Motor neuron (in vitro differentiated cells): ENCODE results near the gene PLOD2. TPM values are rescaled to one million over a fixed set of nuclear protein-coding genes. Genes with fewer than 3 reads are reported as not detected.
"Not testable (repeated sequence)": the region's sequence is repeated elsewhere in the genome, so short reads cannot be mapped to it uniquely, and the experiment has no call there.

Experiments used
- ATAC-seq, 8 experiments: fragments of 200-7000 bp; cut with Tn5 transposase; replicated peaks in 6 of 8; 2 replicates each; pipeline ENCODE4 v1.8.0; 2021; ENCODE audit warnings: mild to moderate bottlenecking in 8 of 8, moderate library complexity in 8 of 8
- H3K27ac ChIP-seq, 2 donors: fragments of 250-450 bp; sonication (Bioruptor Pico); 2 replicates each; pipeline ENCODE4 v1.9.0; 2021; ENCODE audit warnings: antibody characterized with exemption in 2 of 2, mild to moderate bottlenecking in 2 of 2, moderate library complexity in 1 of 2
- H3K4me1 ChIP-seq, 2 donors: fragments of 250-450 bp; sonication (Bioruptor Pico); replicated peaks in 1 of 2; 2 replicates each; pipeline ENCODE4 v1.6.1; 2021; ENCODE audit warnings: antibody characterized with exemption in 2 of 2, mild to moderate bottlenecking in 2 of 2, moderate library complexity in 1 of 2
- H3K4me3 ChIP-seq, 5 donors: fragments of 250-450 bp; sonication (Bioruptor Pico); 2 replicates each; pipeline ENCODE4 v1.9.0; 2021; ENCODE audit warnings: antibody characterized with exemption in 5 of 5, mild to moderate bottlenecking in 5 of 5, moderate library complexity in 4 of 5
- WGBS, 10 experiments: fragments of 450-650 bp; shearing (Covaris generic); methylation state at CpG; one replicate each; pipeline ENCODE4 v1.0.0; 2022; 5-methylcytosine and 5-hydroxymethylcytosine counted together
- in situ Hi-C, 9 experiments: fragments of 400-800 bp; cut with MboI; loops; one replicate each; pipeline ENCODE4 v1.15.0; 2021; ENCODE audit warnings: low sequenced_read_pairs in 9 of 9, low pct_unique_long_range_greater_than_20kb in 2 of 9; ENCODE audit not compliant: unreplicated experiment in 9 of 9
- total RNA-seq, 8 experiments: library from RNA; unstranded; fragments of 300-600 nt; gene quantifications; 2 replicates each; pipeline versions ENCODE4 v1.2.3 to v1.2.4, GENCODE V29; 2022

Gene PLOD2
- total RNA-seq, 8 experiments from 2014 or later = 15.9 to 105 (median 32.7) TPM

- in situ Hi-C loops = no loop called here
- Histone ChIP-seq H3K4me3 (no peak overlapping the region), H3K27ac (no peak overlapping the region), H3K4me1 (peaks cover 6 to 10% of the 10 kb centered on the region in 2 donors)
- 32 to 100% (median 96%) methylated on average over 1 to 5 of the region's 5 CpGs; no CpG with 5 or more reads in 1 of the 10 experiments for WGBS, 10 experiments
- ATAC-seq = peak in 6 of 8 experiments; percentile 7 to 80 (median 58)
Measured at GRCh38 chr3:146131616-146132410, 29.2 kb downstream of the PLOD2 start.

GRCh38 chr3:146130881-146131371 lies 30.1 kb downstream of the PLOD2 start:
- Histone ChIP-seq H3K4me3 (no peak overlapping the region), H3K27ac (no peak overlapping the region), H3K4me1 (peaks cover 6 to 10% of the 10 kb centered on the region in 2 donors)
- WGBS, 10 experiments = 17 to 100% (median 75%) methylated on average over 1 to 2 of the region's 2 CpGs; no CpG with 5 or more reads in 4 of the 10 experiments
- in situ Hi-C loops = no loop called here
- peak in 2 of 8 experiments; percentile 28 to 50 for ATAC-seq

- Histone ChIP-seq H3K4me1 (peaks cover 6 to 9% of the 10 kb centered on the region in 2 donors), H3K27ac (no peak overlapping the region), H3K4me3 (no peak overlapping the region)
- in situ Hi-C loops = no loop called here
- WGBS, 10 experiments = 84 to 100% (median 98%) methylated on average over 1 to 3 of the region's 3 CpGs
- ATAC-seq = no peak
Measured at GRCh38 chr3:146129750-146130149, 31.2 kb downstream of the PLOD2 start.

GRCh38 chr3:146128939-146129338 lies 32.0 kb downstream of the PLOD2 start:
- Histone ChIP-seq H3K4me1 (peaks cover 0 to 4% of the 10 kb centered on the region in 2 donors), H3K27ac (no peak overlapping the region), H3K4me3 (no peak overlapping the region)
- ATAC-seq = no peak
- 71 to 100% (median 100%) methylated on average over 1 of the region's 1 CpG; no CpG with 5 or more reads in 4 of the 10 experiments for WGBS, 10 experiments
- in situ Hi-C loops = no loop called here

- Histone ChIP-seq H3K27ac (no peak overlapping the region), H3K4me1 (no peaks in the 10 kb centered on the region), H3K4me3 (no peak overlapping the region)
- no peak for ATAC-seq
- in situ Hi-C loops = no loop called here
- 67 to 100% (median 94%) methylated on average over 1 of the region's 1 CpG; no CpG with 5 or more reads in 6 of the 10 experiments for WGBS, 10 experiments
Measured at GRCh38 chr3:146128179-146128578, 32.8 kb downstream of the PLOD2 start.

GRCh38 chr3:146125951-146126350 lies 35.0 kb downstream of the PLOD2 start:
- Histone ChIP-seq H3K27ac (no peak overlapping the region), H3K4me3 (no peak overlapping the region), H3K4me1 (no peaks in the 10 kb centered on the region)
- in situ Hi-C loops = no loop called here
- ATAC-seq = peak in 2 of 8 experiments; percentile 54 to 70

- 72 to 99% (median 91%) methylated on average over 3 to 6 of the region's 6 CpGs for WGBS, 10 experiments
Measured at GRCh38 chr3:146124126-146124801, 36.7 kb downstream of the PLOD2 start.

GRCh38 chr3:146117406-146118285 lies 43.3 kb downstream of the PLOD2 start:
- 67 to 100% (median 77%) methylated on average over 1 to 2 of the region's 2 CpGs; no CpG with 5 or more reads in 5 of the 10 experiments for WGBS, 10 experiments
- H3K4me1 ChIP-seq = no peaks in the 10 kb centered on the region
- ATAC-seq = peak in 2 of 8 experiments; percentile 92 to 95
- no peak overlapping the region for H3K27ac ChIP-seq
- in situ Hi-C loops = no loop called here
- H3K4me3 ChIP-seq = no peak overlapping the region

More at GRCh38 chr3:146124126-146124801, 36.7 kb downstream of the PLOD2 start:
- H3K4me1 ChIP-seq = no peaks in the 10 kb centered on the region
- ATAC-seq = no peak
- H3K27ac ChIP-seq = no peak overlapping the region
- H3K4me3 ChIP-seq = no peak overlapping the region
- in situ Hi-C loops = no loop called here

- no peak for ATAC-seq
- 89 to 100% (median 100%) methylated on average over 1 of the region's 1 CpG; no CpG with 5 or more reads in 5 of the 10 experiments for WGBS, 10 experiments
- H3K4me1 ChIP-seq = no peaks in the 10 kb centered on the region
- in situ Hi-C loops = no loop called here
- H3K27ac ChIP-seq = no peak overlapping the region
- H3K4me3 ChIP-seq = no peak overlapping the region
Measured at GRCh38 chr3:146115619-146116018, 45.4 kb downstream of the PLOD2 start.

GRCh38 chr3:146113804-146114203 lies 47.2 kb downstream of the PLOD2 start:
- not testable (repeated sequence) for ATAC-seq
- 87 to 100% (median 93%) methylated on average over 2 to 8 of the region's 12 CpGs; no CpG with 5 or more reads in 3 of the 10 experiments for WGBS, 10 experiments

GRCh38 chr3:146111337-146111736 lies 49.6 kb downstream of the PLOD2 start:
- in situ Hi-C loops = no loop called here
- H3K27ac ChIP-seq = no peak overlapping the region
- H3K4me3 ChIP-seq = no peak overlapping the region
- H3K4me1 ChIP-seq = peaks cover 0 to 5% of the 10 kb centered on the region in 2 donors
- no peak for ATAC-seq

More at GRCh38 chr3:146113804-146114203, 47.2 kb downstream of the PLOD2 start:
- in situ Hi-C loops, H3K27ac ChIP-seq, H3K4me3 ChIP-seq, H3K4me1 ChIP-seq: not testable (repeated sequence)

GRCh38 chr3:146110161-146110560 lies 50.8 kb downstream of the PLOD2 start:
- in situ Hi-C loops = no loop called here
- Histone ChIP-seq H3K27ac (no peak overlapping the region), H3K4me3 (no peak overlapping the region), H3K4me1 (peaks cover 0 to 5% of the 10 kb centered on the region in 2 donors)
- WGBS, 10 experiments = 29 to 100% (median 100%) methylated on average over 1 of the region's 1 CpG; no CpG with 5 or more reads in 1 of the 10 experiments
- no peak for ATAC-seq
